ENCODE measurements around the gene HPD. TPM values are rescaled to one million over a fixed set of nuclear protein-coding genes. Genes with fewer than 3 reads are reported as not detected.

HPD gene
- polyA plus RNA-seq, 3 donors = 0.19 to 0.75 TPM; not detected in 1

- TF ChIP-seq, protein P1, sequence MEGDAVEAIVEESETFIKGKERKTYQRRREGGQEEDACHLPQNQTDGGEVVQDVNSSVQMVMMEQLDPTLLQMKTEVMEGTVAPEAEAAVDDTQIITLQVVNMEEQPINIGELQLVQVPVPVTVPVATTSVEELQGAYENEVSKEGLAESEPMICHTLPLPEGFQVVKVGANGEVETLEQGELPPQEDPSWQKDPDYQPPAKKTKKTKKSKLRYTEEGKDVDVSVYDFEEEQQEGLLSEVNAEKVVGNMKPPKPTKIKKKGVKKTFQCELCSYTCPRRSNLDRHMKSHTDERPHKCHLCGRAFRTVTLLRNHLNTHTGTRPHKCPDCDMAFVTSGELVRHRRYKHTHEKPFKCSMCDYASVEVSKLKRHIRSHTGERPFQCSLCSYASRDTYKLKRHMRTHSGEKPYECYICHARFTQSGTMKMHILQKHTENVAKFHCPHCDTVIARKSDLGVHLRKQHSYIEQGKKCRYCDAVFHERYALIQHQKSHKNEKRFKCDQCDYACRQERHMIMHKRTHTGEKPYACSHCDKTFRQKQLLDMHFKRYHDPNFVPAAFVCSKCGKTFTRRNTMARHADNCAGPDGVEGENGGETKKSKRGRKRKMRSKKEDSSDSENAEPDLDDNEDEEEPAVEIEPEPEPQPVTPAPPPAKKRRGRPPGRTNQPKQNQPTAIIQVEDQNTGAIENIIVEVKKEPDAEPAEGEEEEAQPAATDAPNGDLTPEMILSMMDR (IDR thresholded peaks at IDR 0.05) = no peak
- H3K27me3 ChIP-seq (ENCODE audit: control insufficient read depth in 2 of 2, insufficient read depth in 2 of 2, low read length in 2 of 2) = no peaks in the 10 kb centered on the region
- no peaks in the 10 kb centered on the region for H3K36me3 ChIP-seq (replicated peaks in 1 of 2; ENCODE audit: control insufficient read depth in 1 of 2, insufficient read depth in 2 of 2, low read length in 2 of 2)
- H3K4me2 ChIP-seq (replicated peaks; ENCODE audit: extremely low read depth, low read length, poor library complexity, severe bottlenecking) = no peak overlapping the region
- no peaks in the 10 kb centered on the region for H3K79me2 ChIP-seq (ENCODE audit: insufficient read depth, low read length)
- no peak overlapping the region for H2AFZ ChIP-seq (ENCODE audit: insufficient read depth, low read depth, low read length, poor library complexity, severe bottlenecking)
- intact Hi-C loops (cut with micrococcal nuclease) = no loop called here
- H4K20me1 ChIP-seq (ENCODE audit: insufficient read depth, low read length) = no peaks in the 10 kb centered on the region
- Mint-ChIP-seq H3K27me3 (ENCODE audit: low read depth in 3 of 3) (peaks cover 4 to 5% (median 5%) of the 10 kb centered on the region in 3 donors), H3K4me1 (peaks cover 20% of the 10 kb centered on the region), H3K9me3 (no peaks in the 10 kb centered on the region), H3K36me3 (peaks cover 1 to 3% of the 10 kb centered on the region in 2 donors), H3K4me3 (no peak overlapping the region), H3K27ac (no peak overlapping the region)
- no peak overlapping the region for H3K9ac ChIP-seq (ENCODE audit: insufficient read depth, low read length, poor library complexity, severe bottlenecking)
- peaks cover 21 to 26% of the 10 kb centered on the region in 2 donors for H3K4me1 ChIP-seq (ENCODE audit: control insufficient read depth in 1 of 2, insufficient read depth in 2 of 2, low read length in 2 of 2)
- H3K4me3 ChIP-seq (replicated peaks in 1 of 3; ENCODE audit: low read depth in 2 of 3, low read length in 3 of 3) = no peak overlapping the region
- no peaks in the 10 kb centered on the region for H3K9me3 ChIP-seq (replicated peaks in 1 of 2; ENCODE audit: control insufficient read depth in 1 of 2, insufficient read depth in 1 of 2, low read length in 2 of 2)
- WGBS (ENCODE audit: insufficient coverage) = 100% methylated on average over 1 of the region's 1 CpG
- no peak overlapping the region for H3K27ac ChIP-seq (ENCODE audit: low read depth in 1 of 2, low read length in 2 of 2)
- no peak for DNase-seq
Observed at GRCh38 chr12:121860257-121860656, 1.6 kb upstream of the HPD start.

DNA sequence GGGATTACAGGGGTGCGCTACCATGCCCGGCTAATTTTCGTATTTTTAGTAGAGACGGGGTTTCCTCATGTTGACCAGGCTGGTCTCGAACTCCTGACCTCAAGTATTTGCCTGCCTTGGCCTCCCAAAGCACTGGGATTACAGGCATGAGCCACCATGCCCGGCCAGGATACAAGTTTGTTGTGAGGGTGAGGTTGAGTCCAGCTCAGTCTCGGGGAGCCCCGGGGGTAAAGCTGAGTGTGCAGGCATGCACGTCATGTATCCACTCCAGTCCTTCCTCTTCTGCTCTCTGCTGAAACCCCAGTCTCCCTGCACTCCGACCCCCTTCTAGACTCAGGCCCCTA is 369 bp downstream of the HPD start:
- DNase-seq = no peak
- Histone ChIP-seq H3K36me3 (replicated peaks in 1 of 2; ENCODE audit: control insufficient read depth in 1 of 2, insufficient read depth in 2 of 2, low read length in 2 of 2) (no peaks in the 10 kb centered on the region), H3K79me2 (ENCODE audit: insufficient read depth, low read length) (no peaks in the 10 kb centered on the region), H3K9ac (ENCODE audit: insufficient read depth, low read length, poor library complexity, severe bottlenecking) (no peak overlapping the region), H3K27ac (ENCODE audit: low read depth in 1 of 2, low read length in 2 of 2) (no peak overlapping the region), H3K4me1 (ENCODE audit: control insufficient read depth in 1 of 2, insufficient read depth in 2 of 2, low read length in 2 of 2) (peaks cover 30 to 34% of the 10 kb centered on the region in 2 donors), H4K20me1 (ENCODE audit: insufficient read depth, low read length) (no peaks in the 10 kb centered on the region), H3K27me3 (ENCODE audit: control insufficient read depth in 2 of 2, insufficient read depth in 2 of 2, low read length in 2 of 2) (no peaks in the 10 kb centered on the region), H3K4me3 (replicated peaks in 1 of 3; ENCODE audit: low read depth in 2 of 3, low read length in 3 of 3) (no peak overlapping the region), H2AFZ (ENCODE audit: insufficient read depth, low read depth, low read length, poor library complexity, severe bottlenecking) (no peak overlapping the region), H3K4me2 (replicated peaks; ENCODE audit: extremely low read depth, low read length, poor library complexity, severe bottlenecking) (no peak overlapping the region), H3K9me3 (replicated peaks in 1 of 2; ENCODE audit: control insufficient read depth in 1 of 2, insufficient read depth in 1 of 2, low read length in 2 of 2) (no peaks in the 10 kb centered on the region)
- H3K4me3 Mint-ChIP-seq = no peak overlapping the region
- peaks cover 1 to 3% of the 10 kb centered on the region in 2 donors for H3K36me3 Mint-ChIP-seq
- peaks cover 24% of the 10 kb centered on the region for H3K4me1 Mint-ChIP-seq
- peaks cover 4 to 6% (median 5%) of the 10 kb centered on the region in 3 donors for H3K27me3 Mint-ChIP-seq (ENCODE audit: low read depth in 3 of 3)
- H3K9me3 Mint-ChIP-seq = peaks cover 0 to under 1% (median 0%) of the 10 kb centered on the region in 7 donors
- no peak overlapping the region for H3K27ac Mint-ChIP-seq
- TF ChIP-seq, protein P1 (IDR thresholded peaks at IDR 0.05) = no peak
- intact Hi-C loops (cut with micrococcal nuclease) = no loop called here
- WGBS (ENCODE audit: insufficient coverage) = 100% methylated on average over 5 of the region's 10 CpGs
